BE2C (cell line): ENCODE results near the gene FBLIM1.

ENCODE experiments used
- DNase-seq: peaks from one replicate; pipeline ENCODE4 v3.0.0-alpha.2; 2020
- H3K27me3 ChIP-seq: fragments of 250-450 bp; sonication (Bioruptor Pico); 2 replicates; pipeline ENCODE4 v1.5.1; 2020; ENCODE audit warnings: mild to moderate bottlenecking
- H3K36me3 ChIP-seq: fragments of 250-450 bp; sonication (Bioruptor Pico); 2 replicates; pipeline ENCODE4 v1.5.1; 2020; ENCODE audit warnings: mild to moderate bottlenecking
- H3K4me1 ChIP-seq: fragments of 250-450 bp; sonication (Bioruptor Pico); 2 replicates; pipeline ENCODE4 v1.5.1; 2020
- H3K4me3 ChIP-seq: 2 replicates; pipeline ENCODE4 v1.5.1; 2011; ENCODE audit warnings: low read depth, low read length
- H3K9me3 ChIP-seq: fragments of 250-450 bp; sonication (Bioruptor Pico); 2 replicates; pipeline ENCODE4 v1.5.1; 2020
- CTCF ChIP-seq: IDR thresholded peaks from 2 replicates; pipeline ENCODE4 v1.5.1; 2012; ENCODE audit warnings: mild to moderate bottlenecking, low read depth, low read length

The FBLIM1 gene

GRCh38 chr1:15736892-15737261, 21.7 kb upstream of the FBLIM1 start:
- DNase-seq = no peak
- H3K9me3 ChIP-seq = no peaks in the 10 kb centered on the region
- H3K36me3 ChIP-seq = peaks cover 3% of the 10 kb centered on the region; the same call in 1 of the 2 replicates
- H3K4me1 ChIP-seq = no peaks in the 10 kb centered on the region
- H3K4me3 ChIP-seq = no peak overlapping the region
- TF ChIP-seq CTCF = no peak
- no peaks in the 10 kb centered on the region for H3K27me3 ChIP-seq

- no peak for TF ChIP-seq CTCF
Measured at GRCh38 chr1:15737324-15738319, 21.0 kb upstream of the FBLIM1 start.

GRCh38 chr1:15738416-15739113, 20.0 kb upstream of the FBLIM1 start:
- Histone ChIP-seq H3K4me3 (no peak overlapping the region), H3K9me3 (no peaks in the 10 kb centered on the region), H3K27me3 (no peaks in the 10 kb centered on the region), H3K4me1 (no peaks in the 10 kb centered on the region), H3K36me3 (no peaks in the 10 kb centered on the region)
- no peak for DNase-seq
- TF ChIP-seq CTCF = no peak

More at GRCh38 chr1:15737324-15738319, 21.0 kb upstream of the FBLIM1 start:
- DNase-seq = no peak
- H3K4me1 ChIP-seq = no peaks in the 10 kb centered on the region
- no peaks in the 10 kb centered on the region for H3K36me3 ChIP-seq
- no peaks in the 10 kb centered on the region for H3K27me3 ChIP-seq
- no peak overlapping the region for H3K4me3 ChIP-seq
- no peaks in the 10 kb centered on the region for H3K9me3 ChIP-seq

GRCh38 chr1:15739259-15739658, 19.3 kb upstream of the FBLIM1 start:
- no peaks in the 10 kb centered on the region for H3K36me3 ChIP-seq
- no peak for TF ChIP-seq CTCF
- H3K4me3 ChIP-seq = no peak overlapping the region
- no peak for DNase-seq
- H3K27me3 ChIP-seq = no peaks in the 10 kb centered on the region
- no peaks in the 10 kb centered on the region for H3K9me3 ChIP-seq
- H3K4me1 ChIP-seq = no peaks in the 10 kb centered on the region

- H3K9me3 ChIP-seq = no peaks in the 10 kb centered on the region
- H3K36me3 ChIP-seq = no peaks in the 10 kb centered on the region
- TF ChIP-seq CTCF = peak; percentile 18; the same call in 1 of the 2 replicates
- no peak for DNase-seq
- H3K27me3 ChIP-seq = no peaks in the 10 kb centered on the region
- no peak overlapping the region for H3K4me3 ChIP-seq
- no peaks in the 10 kb centered on the region for H3K4me1 ChIP-seq
Measured at GRCh38 chr1:15739745-15740144, 18.9 kb upstream of the FBLIM1 start.
